Fibroblast of mammary gland (primary cell): ENCODE measurements around the gene DNM3.

Experiments
- DNase-seq: peaks from one replicate; pipeline ENCODE4 v3.0.0-alpha.2; 2010; ENCODE audit warnings: low read depth
- H3K4me3 ChIP-seq: 2 replicates; pipeline ENCODE4 v1.5.1; 2011; ENCODE audit warnings: low read depth, mild to moderate bottlenecking, low read length, moderate library complexity; ENCODE audit not compliant: control insufficient read depth
- TF ChIP-seq, protein P1 (sequence below): conservative IDR thresholded peaks from 2 replicates; pipeline ENCODE4 v1.5.1; 2011; ENCODE audit warnings: low read depth, low read length, inconsistent platforms; ENCODE audit not compliant: control insufficient read depth, insufficient read depth

Gene DNM3

GRCh38 chr1:171949316-171949715 is 108.0 kb downstream of the DNM3 start:
- H3K4me3 ChIP-seq, result no peak overlapping the region
- DNase-seq, result no peak
- TF ChIP-seq, protein P1, sequence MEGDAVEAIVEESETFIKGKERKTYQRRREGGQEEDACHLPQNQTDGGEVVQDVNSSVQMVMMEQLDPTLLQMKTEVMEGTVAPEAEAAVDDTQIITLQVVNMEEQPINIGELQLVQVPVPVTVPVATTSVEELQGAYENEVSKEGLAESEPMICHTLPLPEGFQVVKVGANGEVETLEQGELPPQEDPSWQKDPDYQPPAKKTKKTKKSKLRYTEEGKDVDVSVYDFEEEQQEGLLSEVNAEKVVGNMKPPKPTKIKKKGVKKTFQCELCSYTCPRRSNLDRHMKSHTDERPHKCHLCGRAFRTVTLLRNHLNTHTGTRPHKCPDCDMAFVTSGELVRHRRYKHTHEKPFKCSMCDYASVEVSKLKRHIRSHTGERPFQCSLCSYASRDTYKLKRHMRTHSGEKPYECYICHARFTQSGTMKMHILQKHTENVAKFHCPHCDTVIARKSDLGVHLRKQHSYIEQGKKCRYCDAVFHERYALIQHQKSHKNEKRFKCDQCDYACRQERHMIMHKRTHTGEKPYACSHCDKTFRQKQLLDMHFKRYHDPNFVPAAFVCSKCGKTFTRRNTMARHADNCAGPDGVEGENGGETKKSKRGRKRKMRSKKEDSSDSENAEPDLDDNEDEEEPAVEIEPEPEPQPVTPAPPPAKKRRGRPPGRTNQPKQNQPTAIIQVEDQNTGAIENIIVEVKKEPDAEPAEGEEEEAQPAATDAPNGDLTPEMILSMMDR, result no peak

DNA sequence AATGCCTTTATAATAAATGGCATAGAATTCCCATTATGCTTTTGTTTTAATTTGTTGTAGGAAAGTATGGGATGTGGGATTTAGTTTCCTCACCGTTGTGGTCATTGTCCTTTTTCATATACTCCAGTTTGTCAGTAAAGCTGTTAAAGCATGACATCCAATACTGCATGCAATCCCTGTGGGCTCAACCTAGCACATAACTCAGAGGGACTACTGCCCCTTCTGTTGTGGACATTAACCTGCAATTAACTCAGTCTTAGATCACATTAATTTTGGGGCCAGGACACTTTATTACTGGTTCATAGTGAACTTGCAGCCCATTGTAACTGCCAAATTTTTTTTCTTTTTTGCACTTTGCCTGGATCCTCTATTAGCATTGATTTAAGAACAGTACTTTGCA is 112.5 kb downstream of the DNM3 start:
- TF ChIP-seq, protein P1, result no peak
- H3K4me3 ChIP-seq, result no peak overlapping the region
- no peak for DNase-seq

GRCh38 chr1:171954361-171954760 is 113.1 kb downstream of the DNM3 start:
- no peak overlapping the region for H3K4me3 ChIP-seq
- TF ChIP-seq, protein P1, result no peak
- DNase-seq, result no peak

GRCh38 chr1:171961861-171962260 is 120.6 kb downstream of the DNM3 start:
- TF ChIP-seq, protein P1, result no peak
- H3K4me3 ChIP-seq, result no peak overlapping the region
- DNase-seq, result no peak

DNA sequence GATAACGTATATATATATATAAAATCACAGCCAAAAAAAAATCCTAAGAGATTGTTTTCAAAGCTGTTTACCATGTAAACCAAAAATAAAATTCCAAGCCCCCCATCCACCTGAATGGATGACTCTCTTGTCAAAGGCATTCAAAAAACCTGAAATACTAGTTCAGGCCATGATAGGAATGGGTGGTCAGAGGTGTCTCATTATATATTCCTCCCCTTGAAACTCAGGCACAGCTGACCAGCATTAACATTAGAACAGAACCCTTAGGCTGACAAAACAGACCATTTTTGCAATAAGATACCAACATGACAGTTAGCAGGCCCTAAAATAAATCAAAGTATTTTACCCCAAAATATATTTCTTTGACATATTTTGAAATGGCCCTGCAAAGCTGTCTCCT is 122.5 kb downstream of the DNM3 start:
- H3K4me3 ChIP-seq, result no peak overlapping the region
- DNase-seq, result no peak
- TF ChIP-seq, protein P1, result no peak

GRCh38 chr1:171965777-171966176 is 124.5 kb downstream of the DNM3 start:
- TF ChIP-seq, protein P1, result no peak
- peak; percentile 31 for DNase-seq
- H3K4me3 ChIP-seq, result no peak overlapping the region

DNA sequence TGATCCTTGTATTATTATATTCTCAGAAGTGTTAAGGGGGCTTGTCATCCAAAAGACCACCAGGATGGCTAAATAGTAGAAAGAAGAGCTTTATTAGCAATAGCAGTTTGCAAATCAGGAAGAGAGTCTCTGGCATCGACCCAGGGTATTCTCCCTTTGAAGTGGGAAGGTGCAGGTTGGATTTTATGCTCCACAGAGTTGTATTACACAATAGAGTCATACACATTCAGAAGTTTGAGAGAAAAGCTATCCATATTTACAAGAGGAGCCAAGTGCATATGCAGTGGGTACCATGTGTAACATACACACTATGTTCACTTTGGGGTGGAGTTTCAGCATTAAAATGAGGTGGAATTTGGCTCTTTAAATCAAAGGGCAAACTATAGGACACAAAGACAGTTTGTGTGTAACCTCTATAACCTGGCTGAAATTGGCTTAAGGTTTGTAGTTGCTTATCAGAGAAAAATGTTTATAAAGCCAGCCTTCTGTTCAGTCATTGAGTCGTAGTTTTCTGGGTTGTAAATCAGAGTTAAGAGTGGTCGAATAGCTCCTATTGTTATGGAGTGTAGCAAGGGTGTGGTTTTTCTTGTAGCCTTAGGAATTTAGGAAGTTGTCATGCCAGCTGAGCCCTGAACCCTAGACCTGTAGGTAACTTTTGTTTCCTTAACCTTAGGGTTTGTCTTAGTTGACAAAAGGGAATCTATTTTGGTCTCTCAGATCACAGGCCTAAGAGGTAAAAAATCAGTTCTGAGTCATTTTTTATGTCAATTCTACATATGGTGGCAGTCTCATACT is 125.3 kb downstream of the DNM3 start:
- no peak for DNase-seq

More for the DNA sequence above, 125.3 kb downstream of the DNM3 start:
- no peak overlapping the region for H3K4me3 ChIP-seq
- TF ChIP-seq, protein P1, result no peak
